GM18907 (cell line): ENCODE measurements around the gene XPO6.
"Not testable (repeated sequence)": the region's sequence is repeated elsewhere in the genome, so short reads cannot be mapped to it uniquely, and the experiment has no call there.

Experiments
- ATAC-seq: cut with Tn5 transposase; IDR thresholded peaks from one replicate; pipeline ENCODE4 v1.9.1; 2021; ENCODE audit warnings: mild to moderate bottlenecking, moderate library complexity; ENCODE audit not compliant: unreplicated experiment

Gene XPO6

DNA sequence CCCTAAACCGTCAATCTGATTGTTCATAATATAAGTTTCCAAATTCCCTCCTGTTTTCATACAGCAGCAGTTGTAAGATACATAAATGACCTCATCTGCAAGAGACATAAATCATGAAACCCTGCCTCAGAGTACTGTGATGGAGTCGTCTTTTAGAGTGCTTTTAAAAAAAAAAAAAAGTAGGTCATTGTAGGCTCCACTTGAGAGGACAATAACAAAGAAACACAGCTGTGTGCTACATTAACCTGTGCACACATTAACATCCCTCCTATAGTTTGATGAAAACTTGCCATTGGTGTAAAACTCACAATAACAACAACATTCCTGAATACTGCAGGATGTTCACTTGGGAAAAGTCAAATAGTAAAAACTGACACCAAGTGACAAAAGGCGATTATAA, 56.5 kb downstream of the XPO6 start:
- ATAC-seq = no peak

DNA sequence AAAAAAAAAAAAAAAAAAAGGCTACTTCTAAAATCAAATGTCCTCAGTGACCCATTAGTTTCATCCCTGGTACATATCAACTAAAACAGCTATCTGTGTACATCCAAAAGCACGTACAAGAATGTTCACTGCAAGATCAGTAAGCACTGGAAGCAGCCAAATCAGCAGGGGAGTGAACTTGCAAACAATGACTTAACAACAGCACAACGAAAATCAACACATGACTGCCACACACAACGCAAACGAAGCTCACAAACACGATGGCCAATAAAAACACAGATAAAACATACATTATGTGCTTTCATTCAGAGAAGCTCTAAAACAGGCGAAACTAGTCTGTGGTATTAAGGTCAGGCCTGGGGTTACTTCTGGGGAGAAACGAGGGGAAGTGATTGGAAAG, 60.6 kb downstream of the XPO6 start:
- ATAC-seq = no peak

- no peak for ATAC-seq
Observed at GRCh38 chr16:28149011-28149888, 62.5 kb downstream of the XPO6 start.

DNA sequence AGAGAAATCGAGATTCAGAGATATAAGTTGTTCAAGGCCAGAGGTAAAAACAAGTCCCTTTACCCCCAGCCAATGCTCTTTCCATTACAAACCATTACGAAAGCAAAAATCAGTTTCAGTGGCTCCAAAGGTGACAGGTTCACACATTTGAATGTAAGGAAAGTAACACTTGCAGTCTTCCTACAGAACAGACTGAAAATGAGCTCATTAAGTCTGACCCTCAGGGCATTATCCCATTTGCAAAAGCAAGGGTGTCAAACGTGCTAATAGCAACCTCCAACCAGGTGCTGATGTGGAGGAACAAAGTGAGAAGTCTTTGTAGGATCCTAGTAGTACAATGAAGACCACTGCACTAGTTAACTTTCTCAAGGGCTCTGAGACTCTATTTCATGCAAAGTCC, 65.2 kb downstream of the XPO6 start:
- ATAC-seq = no peak

DNA sequence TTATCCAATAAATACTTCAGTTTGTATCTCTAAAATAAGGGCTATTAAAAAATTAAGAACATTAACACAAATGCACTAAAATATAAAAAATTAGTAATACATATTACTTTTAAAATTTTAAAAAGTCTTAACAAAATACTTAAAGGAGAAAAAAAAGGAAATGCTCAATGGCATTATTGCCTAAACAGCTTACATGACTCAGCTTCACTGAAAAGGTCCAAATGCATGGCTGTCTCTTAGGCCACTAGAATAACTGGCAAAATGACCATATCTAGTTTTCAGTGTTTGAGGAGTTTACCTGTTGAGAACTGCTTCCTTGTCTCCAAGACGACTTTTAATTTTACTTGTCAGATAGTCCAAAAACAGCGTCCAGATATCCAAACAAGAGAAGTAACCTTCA, 66.0 kb downstream of the XPO6 start:
- ATAC-seq = no peak

GRCh38 chr16:28140788-28141618, 70.8 kb downstream of the XPO6 start:
- ATAC-seq = peak; percentile 58

DNA sequence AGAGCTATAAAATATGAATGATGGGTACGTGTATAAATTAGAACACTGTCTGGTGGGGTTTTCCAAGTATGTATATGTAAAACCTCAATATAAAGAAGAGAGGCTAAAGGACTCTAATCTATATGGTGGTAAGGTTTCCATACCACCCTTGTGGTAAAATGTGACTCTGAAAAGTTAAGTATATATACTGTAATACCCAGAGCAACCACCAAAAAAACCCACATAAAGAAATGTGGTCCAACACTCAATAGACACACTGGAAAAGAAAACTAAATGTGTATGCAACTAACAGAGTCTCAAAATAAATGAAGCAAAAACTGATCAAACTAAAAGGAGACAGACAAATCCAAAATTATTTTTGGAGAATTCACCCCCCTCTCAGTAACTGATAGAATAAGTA, 72.2 kb downstream of the XPO6 start:
- ATAC-seq = no peak

- ATAC-seq = no peak
Observed at GRCh38 chr16:28136751-28137434, 74.9 kb downstream of the XPO6 start.

DNA sequence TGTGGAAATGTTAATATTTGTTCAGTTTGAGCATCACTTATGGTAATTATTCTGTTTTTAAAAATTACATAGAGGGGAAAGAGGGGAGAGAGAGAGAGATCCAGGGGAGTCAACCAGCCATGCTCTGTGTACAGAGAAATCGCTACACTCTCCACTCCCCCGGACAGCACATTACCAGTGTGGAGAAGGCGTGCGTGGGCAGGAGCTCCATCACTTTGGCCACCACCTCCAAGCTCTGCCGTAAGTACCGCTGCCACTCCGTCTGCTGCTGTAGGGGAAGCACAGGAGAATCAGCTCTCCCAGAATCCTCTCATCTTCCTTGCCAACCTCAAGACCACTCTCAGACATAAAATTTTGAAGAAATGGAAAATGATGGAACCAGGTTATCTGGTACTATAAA, 78.1 kb downstream of the XPO6 start:
- ATAC-seq = no peak

GRCh38 chr16:28131743-28132393, 79.9 kb downstream of the XPO6 start:
- no peak for ATAC-seq

- no peak for ATAC-seq
Observed at GRCh38 chr16:28131181-28131580, 80.6 kb downstream of the XPO6 start.

DNA sequence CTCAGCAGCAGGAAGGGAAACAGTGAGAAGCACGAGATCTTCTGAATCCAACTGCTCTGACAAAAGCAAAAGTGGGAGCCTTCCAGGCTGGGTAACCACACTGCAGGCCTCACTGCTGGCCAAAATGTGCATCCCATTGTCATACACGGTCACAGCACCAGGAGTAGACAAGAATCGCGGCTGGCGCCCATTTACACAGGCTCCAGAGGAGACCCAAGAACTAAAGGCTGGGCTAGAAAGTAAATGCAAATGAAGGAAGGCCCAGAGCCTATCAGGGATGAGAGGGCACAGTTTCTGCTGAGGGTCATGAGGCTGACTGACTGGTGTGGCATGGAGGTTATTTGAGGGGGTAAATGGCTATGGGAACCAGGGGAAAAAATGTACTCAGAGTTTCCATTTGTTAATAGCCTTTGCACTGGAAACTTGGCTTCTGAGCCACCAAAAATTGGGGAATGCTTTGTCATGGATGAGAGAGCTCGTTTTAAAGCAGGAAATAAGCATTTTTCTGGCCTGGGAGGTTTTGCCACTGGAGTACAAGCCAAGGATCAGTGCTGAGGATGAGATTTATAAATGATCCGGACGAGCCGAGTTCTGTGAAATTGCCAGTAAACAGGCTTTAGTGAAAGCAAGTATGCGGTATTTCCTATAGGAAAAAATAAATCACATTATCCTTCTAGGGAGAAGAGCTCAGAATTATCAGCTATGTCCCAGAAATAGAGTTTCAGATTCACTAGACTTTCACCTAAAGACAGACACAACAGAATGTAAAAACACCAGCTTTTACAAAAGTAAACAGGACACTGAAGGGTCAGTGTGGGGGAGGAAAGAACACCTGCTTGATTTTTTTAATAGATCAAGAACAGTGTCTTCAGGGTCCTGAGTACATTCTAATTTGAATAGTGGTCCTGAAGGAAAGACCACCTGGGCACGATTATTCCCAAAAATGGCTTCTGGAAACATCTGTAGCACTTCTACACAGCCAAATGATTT, 81.4 kb downstream of the XPO6 start:
- no peak for ATAC-seq

GRCh38 chr16:28126684-28127620, 84.8 kb downstream of the XPO6 start:
- ATAC-seq = no peak

DNA sequence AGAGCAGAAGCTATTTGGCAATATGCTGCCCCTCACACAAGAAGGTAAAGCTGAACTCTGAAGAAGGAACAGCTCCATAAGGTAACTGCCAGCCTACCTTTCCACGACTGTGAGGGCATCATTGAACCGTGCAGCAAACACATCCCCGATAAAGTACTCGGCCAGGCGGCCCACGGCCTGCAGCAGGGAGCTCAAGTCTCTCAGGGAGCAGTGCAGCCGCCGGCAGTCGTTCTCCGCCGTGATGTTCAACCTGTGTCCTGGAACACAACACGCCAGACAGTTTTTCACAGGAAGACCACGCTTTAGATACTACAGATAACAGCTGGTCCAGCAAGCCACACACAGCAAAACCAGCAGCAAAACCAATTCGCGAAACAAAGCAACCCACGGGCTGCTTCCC, 86.2 kb downstream of the XPO6 start:
- no peak for ATAC-seq

DNA sequence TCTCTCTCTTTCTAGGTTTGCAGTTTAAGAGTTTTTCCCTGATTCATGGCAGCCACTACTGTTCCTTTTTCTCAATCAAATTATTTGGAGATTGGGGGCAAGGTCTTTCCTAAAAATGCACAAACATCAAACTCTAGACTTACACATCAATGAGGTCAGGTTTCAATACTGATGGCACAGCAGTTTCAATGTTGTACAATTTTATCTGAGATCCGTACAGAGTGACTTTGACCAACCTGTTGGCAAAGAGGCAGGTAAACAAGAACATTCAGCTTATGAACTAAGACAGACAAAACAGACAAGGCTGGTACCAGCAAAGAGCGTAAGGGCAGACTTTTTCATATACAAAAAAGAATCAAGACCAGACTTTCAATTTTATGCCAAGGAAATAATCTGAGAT, 90.2 kb downstream of the XPO6 start:
- ATAC-seq = no peak

DNA sequence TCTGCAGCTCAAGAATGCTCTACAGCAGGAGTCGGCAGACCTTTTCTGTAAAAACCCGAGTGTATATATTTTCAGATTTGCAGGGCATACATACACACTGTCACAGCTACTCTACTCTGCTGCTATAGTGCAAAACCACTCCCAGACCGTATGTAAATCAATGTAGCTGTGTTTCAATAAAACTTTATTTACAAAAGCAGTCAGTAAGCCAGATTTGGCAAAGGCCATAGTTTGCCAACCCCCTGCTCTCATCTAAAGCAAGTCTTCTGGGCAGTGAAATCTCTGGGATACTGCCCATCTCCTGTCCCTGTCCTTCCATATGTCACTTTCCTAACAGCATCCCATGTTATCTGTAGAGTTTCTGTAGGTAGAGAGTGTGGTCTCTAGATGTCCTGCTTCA, 91.0 kb downstream of the XPO6 start:
- no peak for ATAC-seq

DNA sequence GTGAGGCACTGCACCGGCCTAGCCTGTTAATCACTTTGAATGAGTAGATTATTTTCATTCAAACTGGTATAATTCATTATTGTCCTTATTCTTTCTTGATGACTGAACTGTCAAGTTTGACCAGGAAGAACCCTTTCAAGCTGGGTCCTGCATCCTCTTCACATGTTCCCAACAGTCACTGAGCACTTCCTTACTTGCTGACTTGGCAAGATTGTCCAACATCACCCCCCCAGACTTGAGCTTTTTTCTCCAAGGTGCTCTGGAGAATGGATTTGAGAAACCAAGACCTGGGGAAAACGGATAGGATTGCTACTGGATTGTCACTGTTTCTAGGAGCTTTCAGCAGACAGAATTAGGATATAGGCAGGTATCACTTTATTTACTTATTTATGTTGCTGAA, 93.1 kb downstream of the XPO6 start:
- no peak for ATAC-seq

DNA sequence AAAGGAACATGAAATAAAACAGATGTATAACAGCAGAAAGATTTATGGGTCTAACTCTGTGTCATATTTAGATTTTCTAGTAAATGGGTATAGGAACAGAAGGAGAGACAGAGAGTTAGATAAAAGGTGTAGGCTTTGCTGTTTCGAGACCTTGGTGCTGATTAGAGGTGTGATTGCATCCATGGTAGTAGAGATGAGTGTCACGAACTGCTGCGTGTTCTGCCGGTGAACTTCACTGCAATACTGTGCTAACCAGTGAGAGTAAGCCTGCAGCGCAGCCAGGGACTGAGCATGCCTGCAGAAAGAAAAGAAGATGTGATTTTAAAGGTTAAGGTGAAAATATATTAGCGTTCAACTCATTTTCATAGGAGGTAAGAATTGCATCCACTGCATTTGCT, 94.6 kb downstream of the XPO6 start:
- ATAC-seq = no peak

GRCh38 chr16:28115866-28116265, 95.9 kb downstream of the XPO6 start:
- not testable (repeated sequence) for ATAC-seq
